GM04504 (cell line): ENCODE results near the gene LDHAL6B.
A peak's percentile ranks its signal among the peaks of the same experiment; 100 is the strongest.
"Not testable (repeated sequence)": the region's sequence is repeated elsewhere in the genome, so short reads cannot be mapped to it uniquely, and the experiment has no call there.

Experiments used
- DNase-seq: peaks from one replicate; pipeline ENCODE4 v3.0.0-alpha.2; 2012; ENCODE audit warnings: low read depth

Gene LDHAL6B

DNA sequence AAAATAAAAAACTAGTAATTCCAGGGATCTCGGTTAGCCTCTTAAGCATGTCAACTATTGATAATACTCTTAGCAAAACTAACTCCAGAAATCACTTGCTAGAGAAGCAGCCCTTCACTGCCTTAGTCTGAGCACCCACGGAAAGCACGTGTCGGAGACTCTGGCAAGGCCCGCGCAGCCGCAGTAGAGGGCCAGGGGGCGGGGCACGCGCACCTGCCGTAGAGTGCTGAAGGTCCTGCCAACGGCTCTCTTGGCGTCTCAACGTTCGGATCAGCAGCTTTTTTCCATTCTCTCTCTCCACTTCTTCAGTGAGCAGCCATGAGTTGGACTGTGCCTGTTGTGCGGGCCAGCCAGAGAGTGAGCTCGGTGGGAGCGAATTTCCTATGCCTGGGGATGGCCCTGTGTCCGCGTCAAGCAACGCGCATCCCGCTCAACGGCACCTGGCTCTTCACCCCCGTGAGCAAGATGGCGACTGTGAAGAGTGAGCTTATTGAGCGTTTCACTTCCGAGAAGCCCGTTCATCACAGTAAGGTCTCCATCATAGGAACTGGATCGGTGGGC is at the start of gene LDHAL6B:
LDHAL6B (plus strand) TSS at position 221 of the 561 bp plus-strand sequence; CDS start at position 319, 98 bp downstream.
- DNase-seq = no peak

DNA sequence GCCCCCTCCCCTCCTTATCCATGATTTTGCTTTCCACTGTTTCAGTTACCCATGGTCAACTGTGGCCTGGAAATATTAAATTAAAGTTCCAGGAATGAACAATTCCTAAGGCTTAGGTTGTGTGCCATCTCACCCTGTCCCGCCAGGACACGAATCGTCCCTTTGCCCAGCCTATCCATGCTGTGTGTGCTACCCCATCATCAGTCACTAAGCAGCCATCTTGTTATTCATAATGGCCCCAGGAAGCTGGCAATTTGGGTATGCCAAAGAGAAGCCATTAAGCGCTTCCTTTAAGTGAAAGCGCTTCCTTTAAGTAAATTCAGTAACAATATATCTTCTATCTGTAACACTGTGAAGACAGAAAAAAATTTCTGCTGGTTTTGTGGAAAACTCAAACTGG is 49.2 kb upstream of the LDHAL6B start:
- DNase-seq = no peak

DNA sequence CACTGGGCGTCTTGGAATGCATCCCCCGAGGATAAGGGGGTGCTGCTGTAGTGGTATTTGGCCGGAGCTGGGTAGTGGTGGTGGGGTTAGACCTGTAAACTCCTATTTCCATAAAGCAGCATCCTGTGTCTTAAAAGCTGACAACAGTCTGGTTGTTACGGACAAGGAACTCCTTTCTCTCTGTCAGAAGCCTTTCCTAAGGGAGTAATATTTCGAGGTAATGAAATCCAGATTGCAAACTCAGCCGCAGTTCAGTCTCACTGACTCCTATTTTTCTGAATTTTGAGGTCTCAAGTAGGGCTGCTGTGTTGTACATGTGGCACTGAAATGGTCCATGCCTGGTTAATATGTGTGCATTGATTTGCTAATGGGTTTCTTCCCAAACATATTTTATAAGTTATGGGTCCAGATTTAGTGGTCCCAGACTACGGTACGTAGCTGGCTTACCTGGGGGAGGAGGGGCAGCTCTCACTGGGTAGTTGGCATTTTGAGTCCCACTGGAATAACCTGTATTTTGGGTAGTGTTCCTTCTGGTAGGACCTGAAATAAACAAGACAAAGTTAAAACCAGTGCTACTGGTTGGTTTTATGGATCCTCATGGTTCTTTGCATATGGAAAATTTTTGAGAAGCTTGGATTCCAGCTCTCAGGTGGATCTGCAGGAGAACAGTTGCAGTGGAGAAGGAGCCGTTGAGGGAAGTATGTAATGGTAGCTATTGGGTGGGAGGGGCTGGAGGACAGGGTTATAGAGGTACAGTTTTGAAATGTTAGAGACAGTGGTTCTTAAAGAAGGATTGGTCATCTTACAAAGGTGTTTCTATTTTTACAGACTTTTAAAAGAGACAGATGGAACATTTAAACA is 48.6 kb upstream of the LDHAL6B start:
- no peak for DNase-seq

DNA sequence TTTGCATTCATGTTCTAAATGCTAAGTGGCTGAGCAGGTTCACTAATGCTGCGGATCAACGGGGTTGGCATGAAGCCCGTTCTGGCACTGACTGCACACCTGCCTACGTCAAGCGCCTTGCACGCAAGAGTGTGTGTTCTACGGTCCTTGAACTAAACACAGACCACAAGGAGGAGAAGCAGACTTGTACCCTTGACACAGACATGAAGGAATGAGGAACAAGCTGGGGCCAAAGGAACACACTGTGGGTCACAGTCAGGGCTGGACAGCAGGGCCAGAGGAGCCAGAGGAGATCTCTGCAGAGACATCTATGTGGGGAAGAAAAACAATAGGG is 48.0 kb upstream of the LDHAL6B start:
- DNase-seq = no peak

DNA sequence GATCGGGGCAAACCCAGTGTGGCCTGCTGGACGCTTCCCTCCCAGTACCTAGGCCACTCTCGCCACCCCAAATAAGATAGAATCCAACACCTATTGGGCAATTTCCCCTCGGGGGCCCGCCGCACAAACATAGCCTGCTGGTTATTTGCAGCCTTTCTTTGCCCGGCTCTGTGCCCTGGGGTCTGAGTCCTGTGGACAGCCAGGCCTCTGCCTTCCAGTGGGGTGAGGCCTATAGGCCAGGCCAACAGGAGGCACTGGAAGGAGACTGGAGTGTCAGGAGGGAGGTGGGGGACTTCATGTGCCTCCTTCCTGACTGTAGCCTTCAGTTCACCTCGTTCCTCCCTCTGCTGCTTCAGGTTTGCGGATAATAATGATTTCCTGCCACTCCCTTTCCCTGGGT is 47.4 kb upstream of the LDHAL6B start:
- no peak for DNase-seq

DNA sequence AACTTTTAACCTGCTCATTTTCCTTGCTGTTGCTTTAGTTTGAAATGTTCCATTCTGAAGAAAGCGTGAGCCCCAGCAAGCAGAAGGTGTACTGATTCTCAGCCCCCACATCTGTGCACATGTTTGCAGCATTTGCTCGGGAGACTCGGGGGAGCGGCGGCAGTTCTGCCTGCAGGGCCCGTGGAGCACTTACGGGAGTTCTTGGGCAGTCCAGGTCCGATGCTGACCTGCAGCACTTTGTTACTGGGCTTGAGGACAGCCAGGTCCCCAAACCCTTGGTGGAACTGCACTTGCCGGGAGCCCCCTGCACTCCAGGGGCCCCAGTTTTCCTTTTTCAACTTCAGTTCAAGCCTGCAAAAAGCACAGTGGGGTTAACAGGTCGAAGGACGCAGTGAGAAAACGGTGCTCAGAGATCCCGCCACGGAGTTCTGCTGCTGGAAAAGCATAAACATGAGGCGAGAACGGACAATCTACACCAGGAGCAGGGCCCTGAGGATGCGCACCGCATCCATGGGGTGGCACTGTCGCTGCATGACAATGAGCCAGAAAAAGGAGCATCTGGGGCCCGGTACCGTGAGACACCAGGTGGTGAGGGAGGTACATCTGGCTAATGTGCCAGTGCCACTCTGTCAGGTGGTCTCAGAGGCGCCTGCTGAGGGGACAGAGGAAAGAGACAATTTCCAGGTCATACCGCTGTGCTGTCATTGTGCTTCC is 45.6 kb upstream of the LDHAL6B start:
- no peak for DNase-seq

DNA sequence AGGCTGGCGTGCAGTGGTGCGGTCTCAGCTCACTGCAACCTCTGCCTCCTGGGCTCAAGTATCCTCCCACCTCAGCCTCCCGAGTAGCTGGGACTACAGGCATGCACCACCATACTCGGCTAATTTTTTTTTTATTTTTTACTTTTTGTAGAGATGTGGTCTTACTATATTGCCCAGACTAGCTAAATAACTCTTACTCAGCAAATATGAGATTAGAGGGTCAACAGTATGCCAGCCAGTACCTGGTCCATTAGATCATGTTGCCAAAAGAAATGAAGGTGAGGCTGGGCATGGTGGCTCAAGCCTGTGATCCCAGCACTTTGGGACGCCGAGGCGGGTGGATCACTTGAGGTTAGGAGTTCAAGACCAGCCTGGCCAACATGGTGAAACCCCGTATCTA is 44.6 kb upstream of the LDHAL6B start:
- not testable (repeated sequence) for DNase-seq

DNA sequence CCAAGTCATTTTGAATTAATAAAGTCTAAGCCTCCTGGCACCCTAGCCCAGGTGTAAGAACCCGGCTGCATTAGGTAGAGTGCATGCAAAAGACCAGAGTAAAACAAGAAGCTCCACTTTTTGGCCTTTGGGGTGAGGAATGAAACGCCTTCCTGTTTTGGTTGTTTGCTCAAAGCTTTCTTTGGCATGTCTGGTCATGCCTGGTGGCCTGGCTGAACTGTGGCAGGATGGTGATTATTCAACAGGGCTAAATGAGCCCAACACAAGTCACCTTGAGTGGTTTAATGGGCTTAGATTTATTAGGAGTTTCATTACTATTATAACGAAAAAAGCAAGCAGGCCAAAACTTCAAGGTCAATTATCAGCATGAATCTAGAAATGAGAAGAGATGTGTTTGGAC is 40.9 kb upstream of the LDHAL6B start:
- no peak for DNase-seq

DNA sequence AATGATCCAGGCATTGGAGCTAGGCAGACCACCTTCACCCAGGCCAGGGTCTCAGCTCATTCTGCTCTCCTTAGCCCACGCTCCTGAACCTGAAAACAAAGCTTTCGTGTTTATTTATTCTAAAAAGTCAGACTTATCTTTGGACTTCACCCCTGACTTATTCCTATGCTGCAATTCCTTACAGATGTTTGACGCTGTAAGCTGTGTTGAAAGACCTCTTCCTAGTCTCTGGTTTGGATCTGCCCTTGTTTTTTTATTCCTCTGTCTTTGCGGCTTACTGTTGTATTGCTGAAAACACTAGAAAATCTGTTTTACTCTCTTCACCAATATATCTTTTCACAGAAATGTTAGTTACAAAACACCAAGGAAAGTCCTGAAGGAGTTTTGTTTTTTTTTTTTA is 40.5 kb upstream of the LDHAL6B start:
- no peak for DNase-seq

DNA sequence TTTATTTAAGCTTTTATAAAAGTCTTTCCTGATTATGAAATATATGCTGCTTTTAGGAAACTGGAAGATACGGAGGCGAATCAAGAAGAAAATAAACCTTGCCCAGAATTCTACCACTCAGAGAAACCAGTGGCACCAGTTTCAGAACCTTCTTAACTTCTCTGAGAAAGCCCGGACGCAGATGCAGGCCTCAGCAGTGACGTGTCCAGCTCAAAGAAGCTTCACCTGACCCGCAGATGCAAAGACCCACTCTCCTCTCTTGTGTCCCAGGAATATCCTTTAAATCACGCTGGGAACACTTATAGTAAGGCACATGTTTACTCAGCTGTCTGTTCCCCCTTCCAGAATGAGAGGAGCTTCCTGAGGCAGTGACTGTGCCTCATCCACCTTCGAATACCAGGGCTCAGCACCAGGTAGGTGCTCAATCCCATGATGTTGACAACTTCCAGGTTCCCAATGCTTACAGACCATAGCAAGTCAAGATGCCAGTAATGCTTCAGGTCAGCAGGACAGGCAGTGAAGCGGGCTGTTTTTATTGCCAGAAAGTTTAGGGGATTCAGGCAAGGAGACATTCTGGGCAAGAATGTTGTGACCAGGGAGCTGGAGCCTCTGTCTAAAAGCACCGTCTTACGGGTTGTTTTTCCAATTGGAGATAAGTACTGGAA is 39.9 kb upstream of the LDHAL6B start:
- no peak for DNase-seq

DNA sequence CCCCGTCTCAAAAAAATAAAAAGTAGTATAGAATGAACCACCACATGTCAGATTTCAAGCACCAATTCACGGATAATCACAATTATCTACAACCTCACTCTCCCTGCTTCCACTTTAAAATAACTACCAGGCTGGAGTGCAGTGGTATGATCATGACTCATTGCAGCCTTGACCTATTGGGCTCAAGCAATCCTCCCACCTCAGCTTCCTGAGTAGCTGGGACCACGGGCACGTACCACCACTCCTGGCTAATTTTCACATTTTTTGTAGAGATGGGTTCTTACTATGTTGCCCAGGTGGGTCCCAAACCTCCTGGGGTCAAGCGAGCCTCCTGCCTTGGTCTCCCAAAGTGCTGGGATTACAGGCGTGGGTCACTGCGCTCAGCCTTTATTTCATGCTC is 38.1 kb upstream of the LDHAL6B start:
- no peak for DNase-seq

DNA sequence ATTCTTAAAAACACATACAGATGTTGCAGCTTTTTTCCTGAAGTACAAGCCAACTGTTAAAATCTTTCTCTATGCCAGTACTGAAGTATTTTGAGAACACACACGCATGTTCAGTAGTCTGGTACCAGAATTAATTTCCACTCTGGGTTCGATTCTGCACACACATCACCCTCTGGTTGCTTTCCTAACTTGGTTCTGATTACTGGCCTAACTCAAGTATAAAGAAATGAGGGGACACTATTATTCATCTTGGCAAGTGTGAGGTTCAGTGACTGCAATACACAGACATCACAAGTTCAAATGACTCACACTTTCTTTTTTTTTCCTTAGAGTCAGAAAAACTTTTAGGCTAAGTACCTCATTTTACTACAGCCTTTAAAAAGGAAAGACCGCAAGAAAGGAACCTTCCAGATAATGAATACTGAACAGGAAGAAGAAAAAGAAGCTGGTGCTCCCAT is 37.4 kb upstream of the LDHAL6B start:
- peak; percentile 69 for DNase-seq

DNA sequence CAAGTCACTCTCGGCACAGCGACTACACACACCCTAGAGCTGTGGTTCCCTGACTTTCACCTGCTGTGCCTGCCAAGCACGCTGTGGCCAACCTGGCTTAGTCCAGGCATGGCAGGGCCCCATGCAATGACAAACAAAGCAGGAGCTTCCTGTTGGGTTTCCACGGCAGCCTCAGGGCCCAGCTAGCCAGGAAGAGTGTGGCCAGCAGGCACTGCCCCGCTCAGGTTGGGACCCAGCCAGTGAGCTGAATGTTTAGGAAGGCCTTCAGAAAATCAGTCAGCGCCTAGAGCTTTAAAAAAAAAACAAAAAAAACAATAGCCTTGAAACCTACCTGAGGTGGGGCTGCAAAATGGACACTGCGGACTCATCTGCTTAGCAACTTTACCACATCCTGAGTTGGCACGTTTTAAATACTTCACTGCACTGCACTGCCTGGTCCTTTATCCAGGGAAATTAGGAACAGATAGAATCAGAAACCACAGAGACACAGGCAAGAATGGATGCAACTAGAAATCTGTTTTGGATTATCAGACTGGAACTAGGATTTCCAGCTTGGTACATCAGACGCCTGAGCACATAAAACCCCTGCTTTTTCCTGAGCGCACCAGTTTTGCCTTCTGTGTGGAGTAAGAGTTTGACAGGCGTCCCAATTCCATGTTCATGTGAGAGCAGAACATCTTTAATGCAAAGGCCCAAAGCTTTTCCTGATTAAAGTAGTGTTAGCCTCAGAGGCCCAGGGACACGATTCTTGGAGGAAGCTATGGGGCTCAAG is 36.2 kb upstream of the LDHAL6B start:
- peak; percentile 90 for DNase-seq

DNA sequence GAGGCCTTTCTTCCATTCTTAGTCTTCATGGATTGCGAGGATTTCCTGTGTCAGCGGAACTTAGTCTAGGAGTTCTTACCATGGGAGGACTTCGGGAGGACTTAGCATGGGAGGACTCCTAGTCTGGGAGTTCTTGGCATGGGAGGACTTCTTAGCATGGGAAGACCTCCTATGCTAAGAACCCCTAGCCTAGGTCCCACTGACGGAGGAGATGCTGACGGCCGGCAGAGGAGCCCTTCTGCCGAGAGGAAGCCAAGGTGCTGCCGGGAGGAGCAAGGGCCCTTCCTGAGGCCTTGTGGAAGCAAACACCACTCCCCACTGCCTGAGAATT is 35.6 kb upstream of the LDHAL6B start:
- no peak for DNase-seq

DNA sequence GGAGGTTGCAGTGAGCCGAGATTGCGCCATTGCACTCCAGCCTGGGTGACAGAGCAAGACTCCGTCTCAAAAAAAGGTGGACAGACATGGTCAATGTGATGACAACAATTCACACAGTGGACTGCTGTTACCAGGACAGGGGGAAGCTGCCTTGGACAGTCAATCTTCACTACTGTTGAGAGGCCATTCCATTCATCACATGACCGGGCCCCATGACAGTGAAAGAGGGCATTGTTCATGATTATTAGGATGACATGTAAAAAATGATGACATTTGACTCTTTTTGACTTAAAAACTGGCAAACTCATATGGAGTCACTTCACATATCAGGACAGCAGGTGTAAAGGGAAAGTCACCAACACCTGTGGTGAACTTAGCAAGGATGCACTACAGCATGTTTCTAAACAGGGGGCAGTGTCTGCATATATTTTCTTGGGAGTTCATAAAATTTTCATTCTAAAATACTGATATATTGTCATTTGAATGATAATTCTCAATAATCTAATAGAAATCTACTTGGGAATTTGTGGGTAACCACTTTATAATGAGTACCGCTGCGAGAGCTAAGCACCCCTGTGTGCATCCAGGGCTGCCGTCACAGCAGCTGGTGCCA is 34.2 kb upstream of the LDHAL6B start:
- DNase-seq = no peak

DNA sequence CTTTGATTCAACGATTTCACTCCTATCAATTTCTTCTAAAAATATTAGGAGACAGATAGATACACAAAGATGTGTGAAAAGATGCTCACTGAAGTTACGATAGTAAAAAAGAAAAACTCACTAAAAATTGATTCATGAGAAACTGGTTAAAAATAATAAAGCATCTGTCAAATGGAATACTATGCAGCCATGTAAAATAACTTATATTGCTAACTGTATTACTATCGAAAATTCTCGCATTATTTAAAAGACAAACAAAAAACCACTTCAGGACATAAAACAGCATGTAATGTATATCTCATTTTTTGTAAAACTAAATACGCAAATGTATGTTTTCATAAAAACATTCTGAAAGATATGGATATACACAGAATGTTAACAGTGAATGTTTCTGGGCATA is 33.4 kb upstream of the LDHAL6B start:
- no peak for DNase-seq

DNA sequence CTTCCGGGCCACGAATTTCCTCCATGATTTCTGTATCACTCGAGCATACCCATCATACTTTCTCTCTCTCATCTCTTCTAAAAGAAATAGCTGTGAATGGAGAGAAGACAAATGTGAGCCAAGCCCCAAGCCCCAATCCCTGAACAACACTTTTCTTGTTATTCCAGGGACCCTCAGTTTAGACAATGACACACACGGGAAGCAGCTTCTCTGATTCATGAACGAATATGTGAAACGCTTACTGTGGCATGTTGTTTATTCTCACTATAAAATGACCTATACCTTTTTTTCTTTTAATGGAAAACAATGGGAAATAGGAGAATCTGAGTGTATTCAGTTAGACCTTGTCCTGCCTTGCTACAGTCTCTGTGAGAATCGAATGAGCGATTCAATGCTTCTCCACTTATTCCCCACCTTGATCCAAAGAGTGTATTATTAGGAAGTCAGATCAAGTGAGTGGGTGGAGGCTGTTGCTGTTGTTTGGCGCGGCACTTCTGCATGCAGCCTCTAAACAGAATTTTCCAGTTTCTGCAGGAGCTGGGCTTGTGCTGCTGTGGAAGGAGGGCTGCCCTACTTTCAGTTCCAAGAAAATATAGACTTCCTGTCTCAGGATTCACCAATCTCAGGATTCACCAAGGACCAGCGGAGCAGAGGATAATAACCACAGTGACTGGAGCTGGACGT is 32.4 kb upstream of the LDHAL6B start:
- no peak for DNase-seq

DNA sequence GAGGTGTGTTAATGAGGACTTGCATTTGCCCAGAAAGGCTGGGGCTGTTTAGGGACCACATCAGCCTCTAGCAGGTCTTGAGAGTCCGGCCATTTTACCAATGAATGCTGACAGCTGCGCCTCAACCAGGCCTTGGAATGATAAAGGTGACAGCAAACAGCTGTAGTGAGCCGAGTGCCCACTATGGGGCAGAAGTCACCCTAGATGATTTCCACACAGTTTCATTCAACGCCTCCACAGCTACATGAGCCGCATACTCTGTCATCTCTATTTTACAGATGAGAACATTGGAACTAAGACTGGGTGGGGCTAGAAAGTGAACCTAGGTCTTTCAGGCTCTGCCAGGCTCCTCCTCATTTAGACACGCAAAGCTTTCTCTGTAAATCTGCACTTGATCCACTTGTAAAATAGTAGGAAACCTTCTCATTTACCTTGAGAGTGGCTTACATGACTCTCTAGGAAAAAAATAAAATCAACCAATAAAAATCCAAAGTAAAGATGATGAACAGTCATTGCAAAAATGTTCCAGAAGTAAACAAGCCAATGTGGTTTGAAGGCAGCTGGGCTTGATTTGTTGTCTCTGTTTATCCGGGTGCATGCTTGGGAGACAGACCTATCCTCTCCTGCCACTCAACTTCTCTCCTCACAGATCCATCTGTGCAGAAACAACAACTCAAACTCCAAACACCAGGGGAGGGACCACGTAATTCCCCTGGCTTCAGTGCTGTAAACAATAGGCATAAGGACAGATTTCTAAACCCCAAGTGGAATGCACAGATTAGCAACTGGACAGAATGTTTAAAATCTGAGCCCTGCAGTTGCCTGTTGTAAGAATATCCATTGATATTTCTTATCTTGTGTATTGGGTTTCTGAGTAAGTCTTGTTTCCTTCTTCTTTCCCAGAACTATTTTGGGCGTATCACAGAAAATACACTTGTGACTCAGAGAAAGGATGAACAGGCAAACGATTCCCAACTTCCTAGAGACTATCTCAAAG is 31.5 kb upstream of the LDHAL6B start:
- peak; percentile 61 for DNase-seq

DNA sequence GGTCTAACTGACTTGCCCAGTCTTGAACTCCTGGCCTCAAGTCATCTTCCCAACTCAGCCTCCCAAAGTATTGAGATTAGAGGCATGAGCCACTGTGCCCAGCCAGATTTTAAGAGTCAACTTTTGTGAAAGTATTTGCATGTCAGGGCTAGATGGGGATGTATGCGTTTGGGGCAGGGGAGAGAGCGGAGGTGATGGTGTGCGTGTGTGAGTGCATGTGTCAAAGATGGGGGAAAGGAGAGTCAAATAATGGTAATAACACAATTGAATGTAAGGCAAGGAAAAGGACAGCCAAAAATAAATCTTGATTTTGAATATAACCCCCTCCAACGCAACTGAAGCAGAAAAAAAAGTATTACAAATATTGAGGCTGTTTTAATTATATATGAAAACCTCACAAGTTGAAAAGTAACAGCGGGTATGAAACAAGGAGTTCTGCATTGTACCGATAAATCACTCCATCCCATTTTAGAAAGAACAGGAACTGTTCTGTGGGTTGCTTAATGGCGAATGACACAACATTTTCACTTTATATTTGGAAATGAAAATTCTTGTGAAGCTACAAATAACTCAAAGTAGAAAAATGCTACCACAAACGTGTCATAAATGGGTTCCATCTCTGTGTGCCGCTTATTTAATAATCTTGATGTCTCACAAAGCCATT is 29.9 kb upstream of the LDHAL6B start:
- DNase-seq = no peak
